ENCODE results near the gene C3orf22.

- TF ChIP-seq EP300 (IDR thresholded peaks at IDR 0.05): no peak
- no peak for TF ChIP-seq CTCF (IDR thresholded peaks at IDR 0.05)
- no peak for TF ChIP-seq POLR2A (IDR thresholded peaks at IDR 0.05)
- no peak for TF ChIP-seq POLR2AphosphoS5 (IDR thresholded peaks at IDR 0.05)
Measured at GRCh38 chr3:126528800-126529541, 29.8 kb downstream of the C3orf22 start.

All from gastroesophageal sphincter (tissue), 3 donors.